ENCODE data around the gene TTLL6.

- TF ChIP-seq EZH2phosphoT487 (IDR thresholded peaks at IDR 0.05), result no peak
- TF ChIP-seq, protein P1, sequence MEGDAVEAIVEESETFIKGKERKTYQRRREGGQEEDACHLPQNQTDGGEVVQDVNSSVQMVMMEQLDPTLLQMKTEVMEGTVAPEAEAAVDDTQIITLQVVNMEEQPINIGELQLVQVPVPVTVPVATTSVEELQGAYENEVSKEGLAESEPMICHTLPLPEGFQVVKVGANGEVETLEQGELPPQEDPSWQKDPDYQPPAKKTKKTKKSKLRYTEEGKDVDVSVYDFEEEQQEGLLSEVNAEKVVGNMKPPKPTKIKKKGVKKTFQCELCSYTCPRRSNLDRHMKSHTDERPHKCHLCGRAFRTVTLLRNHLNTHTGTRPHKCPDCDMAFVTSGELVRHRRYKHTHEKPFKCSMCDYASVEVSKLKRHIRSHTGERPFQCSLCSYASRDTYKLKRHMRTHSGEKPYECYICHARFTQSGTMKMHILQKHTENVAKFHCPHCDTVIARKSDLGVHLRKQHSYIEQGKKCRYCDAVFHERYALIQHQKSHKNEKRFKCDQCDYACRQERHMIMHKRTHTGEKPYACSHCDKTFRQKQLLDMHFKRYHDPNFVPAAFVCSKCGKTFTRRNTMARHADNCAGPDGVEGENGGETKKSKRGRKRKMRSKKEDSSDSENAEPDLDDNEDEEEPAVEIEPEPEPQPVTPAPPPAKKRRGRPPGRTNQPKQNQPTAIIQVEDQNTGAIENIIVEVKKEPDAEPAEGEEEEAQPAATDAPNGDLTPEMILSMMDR (IDR thresholded peaks at IDR 0.05), result no peak
Measured at GRCh38 chr17:48737330-48738043, 79.5 kb downstream of the TTLL6 start.
